Measurements from ENCODE around the gene NPAS3.

GRCh38 chr14:33629792-33630191, 691.1 kb downstream of the NPAS3 start:
- TF ChIP-seq CTCF (IDR thresholded peaks at IDR 0.05) (no peak), POLR2A (IDR thresholded peaks at IDR 0.05) (no peak)

All from uterus (tissue), 2 donors.